Lower leg skin (tissue), 4 donors: ENCODE data around the gene RINT1. TPM values are rescaled to one million over a fixed set of nuclear protein-coding genes. Genes with fewer than 3 reads are reported as not detected.

Experiments used
- DNase-seq, 2 donors: peaks; one replicate each; pipeline ENCODE4 v3.0.0-alpha.2; 2019; ENCODE audit warnings: low spot score in 2 of 2
- H3K4me3 ChIP-seq: fragments of 200-600 bp; sonication (generic); 2 replicates; pipeline ENCODE4 v1.5.1; 2017; ENCODE audit warnings: mild to moderate bottlenecking, low read depth; ENCODE audit not compliant: poor library complexity, severe bottlenecking
- POLR2A ChIP-seq, 2 donors: fragments of 450-650 bp; IDR thresholded peaks; one replicate each; pipeline ENCODE4 v1.6.1; 2016 to 2017; ENCODE audit warnings: antibody characterized with exemption in 2 of 2, mild to moderate bottlenecking in 1 of 2, moderate library complexity in 1 of 2
- WGBS, 2 donors: methylation state at CpG; one replicate each; pipeline ENCODE4 v1.1.5; 2018; 5-methylcytosine and 5-hydroxymethylcytosine counted together
- intact Hi-C: fragments of 100-400 bp; cut with DNase I; formaldehyde crosslinking; loops from one replicate; pipeline ENCODE4 v1.15.0; 2023; ENCODE audit warnings: low total_unique reads
- total RNA-seq, 4 donors: library from RNA; depleted of rRNA; stranded (reverse); fragments of >200 nt; gene quantifications; one replicate each; pipeline ENCODE4 v1.1.0, GENCODE V29; 2016
- TF ChIP-seq, protein P1 (sequence below), 3 donors: fragments of 450-650 bp; IDR thresholded peaks; one replicate each; pipeline ENCODE4 v1.5.1; 2016; ENCODE audit warnings: antibody characterized with exemption in 3 of 3, mild to moderate bottlenecking in 3 of 3, moderate library complexity in 2 of 3

RINT1 gene
- total RNA-seq, 4 donors from 2014 or later = 11.2 to 29.1 (median 21.1) TPM

DNA sequence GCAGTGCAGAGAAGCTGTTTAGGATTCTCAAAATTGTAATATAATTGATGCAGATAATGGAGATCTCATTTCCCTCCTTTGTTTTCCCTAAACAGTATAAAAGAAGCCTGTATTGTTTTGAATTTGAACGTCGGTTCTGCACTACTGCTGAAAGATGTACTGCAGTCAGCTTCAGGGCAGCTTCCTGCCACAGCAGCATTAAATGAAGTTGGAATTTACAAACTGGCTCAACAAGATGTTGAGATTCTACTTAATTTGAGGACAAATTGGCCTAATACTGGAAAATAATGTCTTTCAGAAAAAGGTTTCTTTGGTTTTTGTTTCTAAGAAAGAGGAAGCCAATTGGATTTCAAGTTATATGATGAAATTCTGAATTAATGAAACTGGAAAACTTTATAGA is 35.0 kb downstream of the RINT1 start:
- intact Hi-C loops = no loop called here
- no peak overlapping the region for H3K4me3 ChIP-seq
- TF ChIP-seq, protein P1, sequence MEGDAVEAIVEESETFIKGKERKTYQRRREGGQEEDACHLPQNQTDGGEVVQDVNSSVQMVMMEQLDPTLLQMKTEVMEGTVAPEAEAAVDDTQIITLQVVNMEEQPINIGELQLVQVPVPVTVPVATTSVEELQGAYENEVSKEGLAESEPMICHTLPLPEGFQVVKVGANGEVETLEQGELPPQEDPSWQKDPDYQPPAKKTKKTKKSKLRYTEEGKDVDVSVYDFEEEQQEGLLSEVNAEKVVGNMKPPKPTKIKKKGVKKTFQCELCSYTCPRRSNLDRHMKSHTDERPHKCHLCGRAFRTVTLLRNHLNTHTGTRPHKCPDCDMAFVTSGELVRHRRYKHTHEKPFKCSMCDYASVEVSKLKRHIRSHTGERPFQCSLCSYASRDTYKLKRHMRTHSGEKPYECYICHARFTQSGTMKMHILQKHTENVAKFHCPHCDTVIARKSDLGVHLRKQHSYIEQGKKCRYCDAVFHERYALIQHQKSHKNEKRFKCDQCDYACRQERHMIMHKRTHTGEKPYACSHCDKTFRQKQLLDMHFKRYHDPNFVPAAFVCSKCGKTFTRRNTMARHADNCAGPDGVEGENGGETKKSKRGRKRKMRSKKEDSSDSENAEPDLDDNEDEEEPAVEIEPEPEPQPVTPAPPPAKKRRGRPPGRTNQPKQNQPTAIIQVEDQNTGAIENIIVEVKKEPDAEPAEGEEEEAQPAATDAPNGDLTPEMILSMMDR (IDR thresholded peaks at IDR 0.05) = no peak
- TF ChIP-seq POLR2A (IDR thresholded peaks at IDR 0.05) = no peak
- no peak for DNase-seq
- 52 to 78% methylated on average over 2 of the region's 2 CpGs for WGBS, 2 donors

- intact Hi-C loops = no loop called here
- no peak overlapping the region for H3K4me3 ChIP-seq
- TF ChIP-seq POLR2A (IDR thresholded peaks at IDR 0.05) = no peak
- TF ChIP-seq, protein P1 (IDR thresholded peaks at IDR 0.05) = no peak
- 85 to 93% methylated on average over 3 of the region's 3 CpGs for WGBS, 2 donors
- DNase-seq = no peak
Observed at GRCh38 chr7:105567821-105568220, 35.8 kb downstream of the RINT1 start.

GRCh38 chr7:105571891-105572290 is 39.9 kb downstream of the RINT1 start:
- TF ChIP-seq, protein P1 (IDR thresholded peaks at IDR 0.05) = no peak
- TF ChIP-seq POLR2A (IDR thresholded peaks at IDR 0.05) = no peak
- DNase-seq = no peak
- intact Hi-C loops = no loop called here
- no peak overlapping the region for H3K4me3 ChIP-seq
- 91% methylated on average over 2 of the region's 2 CpGs for WGBS, 2 donors

- DNase-seq = no peak
- intact Hi-C loops = no loop called here
- H3K4me3 ChIP-seq = no peak overlapping the region
- no peak for TF ChIP-seq POLR2A (IDR thresholded peaks at IDR 0.05)
- TF ChIP-seq, protein P1 (IDR thresholded peaks at IDR 0.05) = no peak
- WGBS, 2 donors = 79 to 91% methylated on average over 1 of the region's 1 CpG
Observed at GRCh38 chr7:105577251-105577650, 45.2 kb downstream of the RINT1 start.

DNA sequence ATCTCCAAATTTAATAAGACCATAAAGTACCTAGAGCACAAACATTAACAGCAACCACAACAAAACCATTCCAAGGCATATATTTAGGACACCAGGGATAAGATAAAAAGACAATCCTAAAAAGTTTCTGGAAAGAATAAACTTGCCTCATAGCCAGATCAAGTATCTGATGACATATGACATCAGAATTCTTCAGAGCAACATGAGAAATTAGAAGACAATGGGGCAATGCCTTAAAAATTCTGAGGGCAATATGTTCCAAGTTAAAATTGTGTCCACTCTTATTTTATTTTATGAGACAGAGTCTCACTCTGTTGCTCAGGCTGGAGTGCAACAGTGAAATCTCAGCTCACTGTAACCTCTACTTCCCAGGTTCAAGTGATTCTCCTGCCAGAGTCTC is 46.5 kb downstream of the RINT1 start:
- no peak overlapping the region for H3K4me3 ChIP-seq
- no peak for DNase-seq
- TF ChIP-seq POLR2A (IDR thresholded peaks at IDR 0.05) = no peak
- TF ChIP-seq, protein P1 (IDR thresholded peaks at IDR 0.05) = no peak
- intact Hi-C loops = no loop called here

- TF ChIP-seq POLR2A (IDR thresholded peaks at IDR 0.05) = no peak
- TF ChIP-seq, protein P1 (IDR thresholded peaks at IDR 0.05) = no peak
- 91% methylated on average over 22 of the region's 22 CpGs for whole genome bisulfite sequencing, 2 donors
- DNase-seq = peak in 1 of 2 donors; percentile 21
- intact Hi-C loops = no loop called here
- no peak overlapping the region for H3K4me3 ChIP-seq
Observed at GRCh38 chr7:105580022-105580740, 48.2 kb downstream of the RINT1 start.
